ENCODE measurements around the gene TTC8. TPM values are rescaled to one million over a fixed set of nuclear protein-coding genes. Genes with fewer than 3 reads are reported as not detected.

Gene TTC8
- total RNA-seq, 1 donor from 2014 or later, result 8.9 TPM

- no peak overlapping the region for H3K27ac ChIP-seq (replicated peaks)
- no peak for TF ChIP-seq CTCF (IDR thresholded peaks at IDR 0.05; ENCODE audit: borderline replicate concordance)
- no peak overlapping the region for H3K4me3 ChIP-seq
- no peak for DNase-seq
- H3K27me3 ChIP-seq (ENCODE audit: low read depth), result no peaks in the 10 kb centered on the region
- no peaks in the 10 kb centered on the region for H3K9me3 ChIP-seq (replicated peaks)
- intact Hi-C loops (cut with micrococcal nuclease), result no loop called here
- H3K36me3 ChIP-seq, result no peaks in the 10 kb centered on the region
- H3K4me1 ChIP-seq, result peaks cover 24% of the 10 kb centered on the region
These were observed 6.8 kb downstream of the TTC8 start for GRCh38 chr14:88831284-88831683.

DNA sequence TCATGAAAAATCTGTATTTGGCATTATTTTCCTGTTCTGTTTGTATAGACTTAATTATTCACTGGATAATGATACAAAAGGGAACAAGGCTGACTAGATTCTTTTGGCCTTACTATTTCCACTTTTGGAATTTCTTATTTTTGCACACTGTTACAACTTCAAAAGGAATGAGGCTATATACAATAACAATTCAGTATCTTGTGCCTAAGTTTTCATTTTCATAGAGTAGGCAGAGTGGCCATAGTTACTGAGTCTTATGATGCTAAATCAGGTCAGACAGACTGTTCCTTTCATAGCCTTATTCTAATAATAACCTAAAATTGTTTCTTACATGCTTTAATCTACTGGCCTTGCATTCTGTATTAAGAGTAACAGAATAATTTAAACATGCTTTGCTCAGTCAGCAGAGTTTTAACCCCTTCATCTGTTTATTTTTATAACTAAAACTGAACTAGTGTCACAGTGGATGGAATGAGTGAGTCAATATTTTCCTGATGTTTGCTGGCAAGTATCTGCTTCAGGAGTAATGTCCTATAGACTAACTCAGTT, 10.5 kb downstream of the TTC8 start:
- H3K27ac ChIP-seq (replicated peaks), result peak overlapping the region; percentile 60
- intact Hi-C loops (cut with micrococcal nuclease), result no loop called here

DNA sequence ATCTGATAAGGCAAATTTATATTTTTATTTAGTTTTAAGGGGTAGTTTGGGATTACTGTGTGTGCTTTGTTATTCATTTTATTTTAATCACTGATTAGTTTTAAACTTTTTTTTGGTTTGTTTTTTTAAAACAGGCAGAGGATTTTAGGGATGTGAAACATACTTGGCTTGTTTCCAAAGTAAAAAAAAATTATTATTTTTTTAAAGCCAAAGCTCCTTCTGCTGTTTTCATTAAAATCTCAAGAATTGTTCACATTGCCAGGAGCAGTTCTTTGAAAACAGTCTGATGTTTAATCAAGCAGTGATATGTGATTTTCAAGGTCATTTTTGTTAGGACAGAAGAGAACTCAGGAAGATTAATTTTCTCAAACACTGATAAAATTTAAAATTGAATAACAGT, 11.2 kb downstream of the TTC8 start:
- Histone ChIP-seq H3K27me3 (ENCODE audit: low read depth) (no peaks in the 10 kb centered on the region), H3K27ac (replicated peaks) (peak overlapping the region; percentile 60), H3K9me3 (replicated peaks) (no peaks in the 10 kb centered on the region), H3K36me3 (no peaks in the 10 kb centered on the region), H3K4me1 (peaks cover 24% of the 10 kb centered on the region), H3K4me3 (no peak overlapping the region)
- intact Hi-C loops (cut with micrococcal nuclease), result no loop called here
- no peak for TF ChIP-seq CTCF (IDR thresholded peaks at IDR 0.05; ENCODE audit: borderline replicate concordance)
- DNase-seq, result no peak

More for the DNA sequence above, 10.5 kb downstream of the TTC8 start:
- Histone ChIP-seq H3K4me1 (peaks cover 24% of the 10 kb centered on the region), H3K4me3 (no peak overlapping the region), H3K27me3 (ENCODE audit: low read depth) (no peaks in the 10 kb centered on the region), H3K36me3 (no peaks in the 10 kb centered on the region), H3K9me3 (replicated peaks) (no peaks in the 10 kb centered on the region)
- DNase-seq, result no peak
- no peak for TF ChIP-seq CTCF (IDR thresholded peaks at IDR 0.05; ENCODE audit: borderline replicate concordance)

DNA sequence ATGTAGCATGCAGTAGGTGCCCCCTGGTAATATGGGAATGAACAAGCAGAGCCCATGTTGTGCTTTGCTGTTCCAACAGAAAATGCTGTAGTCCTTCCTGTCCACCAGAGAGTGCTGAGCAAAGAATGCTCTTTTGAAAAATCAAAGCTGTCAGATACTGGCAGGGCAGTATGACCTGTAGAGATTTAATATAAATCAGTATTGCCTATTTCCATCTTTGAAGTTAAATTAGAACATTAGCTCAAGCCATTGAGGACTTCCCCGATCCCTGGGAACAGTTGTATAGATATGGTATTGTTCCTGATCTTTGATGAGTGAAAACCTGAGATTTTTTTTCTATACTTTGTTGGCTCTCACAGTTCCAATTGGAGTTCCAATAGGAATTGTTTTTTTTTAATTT, 13.0 kb downstream of the TTC8 start:
- TF ChIP-seq CTCF (IDR thresholded peaks at IDR 0.05; ENCODE audit: borderline replicate concordance), result no peak
- intact Hi-C loops (cut with micrococcal nuclease), result no loop called here
- H3K4me1 ChIP-seq, result peaks cover 24% of the 10 kb centered on the region
- H3K27me3 ChIP-seq (ENCODE audit: low read depth), result no peaks in the 10 kb centered on the region
- no peaks in the 10 kb centered on the region for H3K9me3 ChIP-seq (replicated peaks)
- no peak overlapping the region for H3K27ac ChIP-seq (replicated peaks)
- no peak overlapping the region for H3K4me3 ChIP-seq
- no peaks in the 10 kb centered on the region for H3K36me3 ChIP-seq
- no peak for DNase-seq

DNA sequence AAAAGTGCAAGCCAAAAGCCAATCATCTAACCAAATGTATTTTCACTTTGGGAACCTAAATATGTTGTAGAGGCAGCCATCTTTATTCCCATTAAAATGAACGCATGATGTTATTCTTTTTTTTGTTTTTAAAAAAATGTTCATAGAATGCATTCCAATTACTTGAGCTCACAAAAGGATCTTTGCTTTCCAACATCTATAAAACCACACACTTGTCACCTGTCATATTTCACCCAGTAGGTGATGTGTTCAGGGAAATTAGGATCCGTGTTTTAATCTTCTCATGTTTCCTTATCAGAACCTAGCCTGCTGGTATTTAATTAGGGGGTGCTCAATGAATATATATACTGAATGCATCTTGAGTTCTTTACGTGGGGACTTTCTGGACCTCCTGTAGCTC, 13.6 kb downstream of the TTC8 start:
- Histone ChIP-seq H3K27ac (replicated peaks) (no peak overlapping the region), H3K27me3 (ENCODE audit: low read depth) (no peaks in the 10 kb centered on the region), H3K4me3 (no peak overlapping the region), H3K9me3 (replicated peaks) (no peaks in the 10 kb centered on the region), H3K36me3 (no peaks in the 10 kb centered on the region), H3K4me1 (peaks cover 24% of the 10 kb centered on the region)
- no peak for TF ChIP-seq CTCF (IDR thresholded peaks at IDR 0.05; ENCODE audit: borderline replicate concordance)
- no peak for DNase-seq
- intact Hi-C loops (cut with micrococcal nuclease), result no loop called here

All from left ventricle myocardium inferior (tissue), 1 donor.